Endothelial cell of umbilical vein (primary cell): ENCODE measurements around the gene PCARE. TPM values are rescaled to one million over a fixed set of nuclear protein-coding genes. Genes with fewer than 3 reads are reported as not detected.

Experiments used
- BruUV-seq: library from RNA; stranded (reverse); fragments of 400-500 nt; replicated peaks from 2 replicates; lab custom pipeline; 2021; lab: Mats Ljungman, UMichigan
- CTCF ChIA-PET: fragments of 300-600, 350-600 bp; sonication (Branson Sonifier 250); formaldehyde crosslinking; loops from one replicate; lab custom pipeline; 2021; ENCODE audit warnings: antibody characterized with exemption, inconsistent platforms; lab: Charles Lee
- POLR2A ChIA-PET: fragments of 300-600, 350-600 bp; sonication (Branson Sonifier 250); formaldehyde crosslinking; loops from one replicate; lab custom pipeline; 2021; ENCODE audit warnings: antibody characterized with exemption, inconsistent platforms; lab: Charles Lee
- DNase-seq: peaks from one replicate; pipeline ENCODE4 v3.0.0-alpha.2; 2011; ENCODE audit warnings: low read depth, low spot score
- FAIRE-seq: peaks from 2 replicates; lab custom pipeline; 2011; peaks lifted over from hg19 to GRCh38; lab: Jason Lieb, UNC
- H2AFZ ChIP-seq: 2 replicates; pipeline ENCODE4 v1.6.0; 2012; ENCODE audit warnings: low read depth, low read length, control low read depth, inconsistent platforms
- H3K27ac ChIP-seq: 2 replicates; pipeline ENCODE4 v1.5.1; 2011; ENCODE audit warnings: low read depth, mild to moderate bottlenecking, control low read depth, low read length, moderate library complexity; ENCODE audit not compliant: insufficient read depth
- H3K27me3 ChIP-seq, 2 experiments: 2 replicates each; pipeline versions ENCODE4 v1.6.0 to v1.6.1; 2011; ENCODE audit warnings: low read length in 2 of 2, mixed read lengths in 1 of 2; ENCODE audit not compliant: control insufficient read depth in 2 of 2, insufficient read depth in 2 of 2
- H3K36me3 ChIP-seq, 2 experiments: 2 replicates in 1 of 2; 3 replicates in 1 of 2; pipeline ENCODE4 v1.5.1; 2011; ENCODE audit warnings: low read length in 2 of 2, mild to moderate bottlenecking in 1 of 2, moderate library complexity in 1 of 2; ENCODE audit not compliant: control insufficient read depth in 2 of 2, insufficient read depth in 2 of 2; ENCODE audit errors: extremely low read depth in 1 of 2
- H3K4me1 ChIP-seq: 3 replicates; pipeline ENCODE4 v1.5.1; 2011; ENCODE audit warnings: mild to moderate bottlenecking, low read length; ENCODE audit not compliant: control insufficient read depth, insufficient read depth; ENCODE audit errors: extremely low read depth
- H3K4me2 ChIP-seq: 2 replicates; pipeline ENCODE4 v1.6.1; 2011; ENCODE audit warnings: low read length, control low read depth, mixed read lengths; ENCODE audit not compliant: insufficient read depth
- H3K4me3 ChIP-seq, 3 experiments: fragments of 200-600 bp in 1 of 3; sonication (generic), shearing (Covaris generic) in 1 of 3; replicated peaks in 1 of 3; 2 replicates each; pipeline ENCODE4 v1.5.1; 2011 to 2016; ENCODE audit warnings: control low read depth in 3 of 3, low read length in 3 of 3, mild to moderate bottlenecking in 2 of 3, inconsistent platforms in 1 of 3, low read depth in 1 of 3, moderate library complexity in 1 of 3; ENCODE audit not compliant: insufficient read depth in 1 of 3
- H3K79me2 ChIP-seq: 2 replicates; pipeline ENCODE4 v1.6.0; 2012; ENCODE audit warnings: low read length, inconsistent platforms; ENCODE audit not compliant: control insufficient read depth, insufficient read depth
- H3K9ac ChIP-seq: replicated peaks from 2 replicates; pipeline ENCODE3; 2011; ENCODE audit warnings: low read length, control low read depth; ENCODE audit not compliant: insufficient read depth; ENCODE audit errors: extremely low read depth
- H3K9me1 ChIP-seq: replicated peaks from 3 replicates; pipeline ENCODE4 v1.6.0; 2011; ENCODE audit warnings: mild to moderate bottlenecking, low read length; ENCODE audit not compliant: control insufficient read depth, insufficient read depth; ENCODE audit errors: extremely low read depth
- H3K9me3 ChIP-seq: replicated peaks from 2 replicates; pipeline ENCODE4 v1.5.1; 2012; ENCODE audit warnings: low read length, inconsistent platforms; ENCODE audit not compliant: control insufficient read depth, insufficient read depth
- H4K20me1 ChIP-seq: replicated peaks from 2 replicates; pipeline ENCODE3; 2011; ENCODE audit warnings: mild to moderate bottlenecking, low read length; ENCODE audit not compliant: control insufficient read depth, insufficient read depth; ENCODE audit errors: extremely low read depth
- EZH2 ChIP-seq: IDR thresholded peaks from 2 replicates; pipeline ENCODE4 v1.6.1; 2012; ENCODE audit warnings: borderline replicate concordance, low read depth, mild to moderate bottlenecking, moderate library complexity, low read length, inconsistent platforms; ENCODE audit not compliant: severe bottlenecking
- FOS ChIP-seq: IDR thresholded peaks from 2 replicates; pipeline ENCODE4 v1.6.1; 2011; ENCODE audit warnings: mild to moderate bottlenecking, low read length, moderate library complexity, borderline replicate concordance; ENCODE audit not compliant: insufficient read depth
- GATA2 ChIP-seq: IDR thresholded peaks from 2 replicates; pipeline ENCODE4 v1.7.0; 2011; ENCODE audit warnings: low read depth, mild to moderate bottlenecking, moderate library complexity, mixed read lengths, low read length; ENCODE audit not compliant: insufficient read length, insufficient read depth
- JUN ChIP-seq: IDR thresholded peaks from 2 replicates; pipeline ENCODE4 v1.6.1; 2011; ENCODE audit warnings: borderline replicate concordance, low read depth; ENCODE audit not compliant: insufficient read length, insufficient read depth
- MYC ChIP-seq: IDR thresholded peaks from one replicate; pipeline ENCODE4 v1.6.1; 2011; ENCODE audit warnings: mild to moderate bottlenecking, low read depth, low read length
- POLR2A ChIP-seq: IDR thresholded peaks from 2 replicates; pipeline ENCODE4 v1.6.1; 2012; ENCODE audit warnings: low read depth, mild to moderate bottlenecking, control low read depth, low read length
- POLR2AphosphoS5 ChIP-seq: IDR thresholded peaks from 2 replicates; pipeline ENCODE4 v1.6.1; 2012; ENCODE audit warnings: low read depth, mild to moderate bottlenecking, control low read depth, low read length, moderate library complexity; ENCODE audit not compliant: insufficient read depth
- dilution Hi-C: fragments of 300-500 bp; cut with MboI; formaldehyde crosslinking; loops from one replicate; pipeline ENCODE4 v1.15.0; 2019; ENCODE audit warnings: low sequenced_read_pairs; ENCODE audit not compliant: extremely low pct_ligation_motif_present
- intact Hi-C: fragments of 100-400 bp; cut with micrococcal nuclease; formaldehyde crosslinking; loops from one replicate; pipeline ENCODE4 v1.10.0; 2022
- polyA plus RNA-seq, 4 experiments: library from polyadenylated mRNA; depleted of rRNA in 3 of 4; stranded (reverse) in 3 of 4; unstranded in 1 of 4; fragments of >200 nt; gene quantifications; 2 replicates each; pipeline versions ENCODE4 v1.2.1 to v1.2.3, GENCODE V29; 2011 to 2012; ENCODE audit warnings: missing spikeins in 1 of 4
- total RNA-seq: library from RNA; stranded (reverse); gene quantifications from 2 replicates; pipeline ENCODE4 v1.2.3, GENCODE V29; 2021
- TF ChIP-seq, protein P1 (sequence below): IDR thresholded peaks from 2 replicates; pipeline ENCODE4 v1.6.1; 2011; ENCODE audit not compliant: insufficient read depth, insufficient read length
- TF ChIP-seq, protein P2 (sequence below), 2 donors: IDR thresholded peaks; 1 replicate in 1 of 2; 2 replicates in 1 of 2; pipeline ENCODE4 v1.5.1; 2011; ENCODE audit warnings: low read length in 2 of 2, mild to moderate bottlenecking in 2 of 2, moderate library complexity in 2 of 2, control low read depth in 1 of 2, inconsistent platforms in 1 of 2, low read depth in 1 of 2; ENCODE audit not compliant: insufficient read depth in 1 of 2; ENCODE audit errors: extremely low read depth in 1 of 2

Gene PCARE
- total and polyA plus RNA-seq, 2 donors (not counting 3 experiments of a cell fraction or from before 2014, with no cell fraction given): not detected

DNA sequence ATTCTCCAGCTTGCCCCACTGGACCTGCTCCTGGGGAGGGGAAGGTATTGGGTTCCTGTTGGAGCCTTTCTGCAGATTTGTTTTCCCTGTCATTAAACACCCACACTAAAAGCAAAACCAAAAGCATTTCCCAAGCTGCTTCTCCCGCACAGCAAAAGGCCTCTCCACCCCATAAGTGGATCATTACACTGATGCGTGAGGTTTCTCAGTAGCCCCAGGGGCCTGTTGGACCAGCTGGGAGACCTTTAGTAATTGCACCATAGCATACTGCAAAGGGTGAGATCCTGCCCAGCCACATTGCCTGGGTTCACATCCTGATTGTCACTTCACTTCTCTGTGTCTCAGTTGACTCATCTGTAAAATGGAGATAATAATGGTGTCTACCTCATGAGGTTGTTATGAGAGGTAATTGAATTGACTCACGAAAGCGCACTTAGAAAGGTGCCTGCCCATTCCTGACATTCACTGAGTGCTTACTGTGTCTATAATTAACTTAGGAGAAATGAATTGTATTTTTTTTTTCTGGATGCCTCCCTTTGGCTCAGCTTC, 49.4 kb downstream of the PCARE start:
- Histone ChIP-seq H3K9me1 (no peaks in the 10 kb centered on the region), H3K27ac (no peak overlapping the region), H3K79me2 (no peaks in the 10 kb centered on the region), H2AFZ (no peak overlapping the region), H3K9me3 (no peaks in the 10 kb centered on the region), H3K9ac (no peak overlapping the region), H3K4me3 (no peak overlapping the region), H3K4me1 (no peaks in the 10 kb centered on the region), H3K4me2 (no peak overlapping the region), H4K20me1 (no peaks in the 10 kb centered on the region), H3K27me3 (no peaks in the 10 kb centered on the region), H3K36me3 (no peaks in the 10 kb centered on the region)
- intact Hi-C loops (no loop called here), dilution Hi-C loops (no loop called here)
- no peak for TF ChIP-seq MYC
- TF ChIP-seq, protein P1, sequence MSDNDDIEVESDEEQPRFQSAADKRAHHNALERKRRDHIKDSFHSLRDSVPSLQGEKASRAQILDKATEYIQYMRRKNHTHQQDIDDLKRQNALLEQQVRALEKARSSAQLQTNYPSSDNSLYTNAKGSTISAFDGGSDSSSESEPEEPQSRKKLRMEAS: no peak
- no peak for TF ChIP-seq FOS
- FAIRE-seq (no peak), DNase-seq (no peak)
- CTCF ChIA-PET: interaction anchor here (1.0 to 1.6 kb wide), 2 partner anchors 10 to 47 kb away, joined by 3 to 4 read pairs; no protein-coding TSS in a partner anchor
- BruUV-seq: no TSS peak
- POLR2A ChIA-PET: no interaction called here

DNA sequence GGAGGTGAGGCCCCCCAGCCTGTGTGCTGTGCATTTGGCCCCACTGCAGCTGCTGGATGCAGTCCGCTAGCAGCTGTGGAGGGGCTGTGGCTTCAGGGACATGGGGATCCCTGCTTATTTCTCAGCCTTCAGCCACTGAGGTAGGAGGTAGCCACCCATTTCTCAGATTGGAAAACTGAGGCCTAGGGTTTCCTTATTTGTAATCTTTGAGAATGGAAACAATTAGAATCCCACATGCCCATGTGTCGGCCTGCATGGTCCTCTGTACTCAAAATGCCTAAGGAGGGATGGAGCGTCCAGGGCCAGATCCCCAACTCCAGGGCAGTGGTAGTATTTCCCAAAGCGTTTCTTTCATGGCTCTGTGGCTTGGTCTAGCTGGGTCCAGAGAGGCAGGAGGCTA, 51.1 kb downstream of the PCARE start:
- H3K4me1 ChIP-seq: no peaks in the 10 kb centered on the region
- dilution Hi-C loops (no loop called here), intact Hi-C loops (no loop called here)
- no peak overlapping the region for H3K4me2 ChIP-seq
- DNase-seq (no peak), FAIRE-seq (no peak)
- H3K27me3 ChIP-seq: peaks cover 0 to 1% of the 10 kb centered on the region in 2 experiments
- no peak overlapping the region for H3K4me3 ChIP-seq
- CTCF ChIA-PET: no interaction called here
- no peaks in the 10 kb centered on the region for H3K36me3 ChIP-seq
- H4K20me1 ChIP-seq: no peaks in the 10 kb centered on the region
- no peak overlapping the region for H3K9ac ChIP-seq
- no peak for TF ChIP-seq GATA2
- TF ChIP-seq, protein P1: no peak
- TF ChIP-seq, protein P2, sequence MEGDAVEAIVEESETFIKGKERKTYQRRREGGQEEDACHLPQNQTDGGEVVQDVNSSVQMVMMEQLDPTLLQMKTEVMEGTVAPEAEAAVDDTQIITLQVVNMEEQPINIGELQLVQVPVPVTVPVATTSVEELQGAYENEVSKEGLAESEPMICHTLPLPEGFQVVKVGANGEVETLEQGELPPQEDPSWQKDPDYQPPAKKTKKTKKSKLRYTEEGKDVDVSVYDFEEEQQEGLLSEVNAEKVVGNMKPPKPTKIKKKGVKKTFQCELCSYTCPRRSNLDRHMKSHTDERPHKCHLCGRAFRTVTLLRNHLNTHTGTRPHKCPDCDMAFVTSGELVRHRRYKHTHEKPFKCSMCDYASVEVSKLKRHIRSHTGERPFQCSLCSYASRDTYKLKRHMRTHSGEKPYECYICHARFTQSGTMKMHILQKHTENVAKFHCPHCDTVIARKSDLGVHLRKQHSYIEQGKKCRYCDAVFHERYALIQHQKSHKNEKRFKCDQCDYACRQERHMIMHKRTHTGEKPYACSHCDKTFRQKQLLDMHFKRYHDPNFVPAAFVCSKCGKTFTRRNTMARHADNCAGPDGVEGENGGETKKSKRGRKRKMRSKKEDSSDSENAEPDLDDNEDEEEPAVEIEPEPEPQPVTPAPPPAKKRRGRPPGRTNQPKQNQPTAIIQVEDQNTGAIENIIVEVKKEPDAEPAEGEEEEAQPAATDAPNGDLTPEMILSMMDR (IDR thresholded peaks at IDR 0.05; ENCODE audit: extremely low read depth in 1 of 2, insufficient read depth in 1 of 2, low read depth in 1 of 2, low read length in 2 of 2): no peak
- no peak for TF ChIP-seq JUN
- TF ChIP-seq POLR2A: no peak
- no peak for TF ChIP-seq POLR2AphosphoS5
- TF ChIP-seq FOS: no peak
- no peak for TF ChIP-seq MYC
- no peak for TF ChIP-seq EZH2
- no peaks in the 10 kb centered on the region for H3K9me1 ChIP-seq
- no peak overlapping the region for H2AFZ ChIP-seq
- H3K27ac ChIP-seq: no peak overlapping the region
- H3K79me2 ChIP-seq: no peaks in the 10 kb centered on the region
- H3K9me3 ChIP-seq: no peaks in the 10 kb centered on the region
- POLR2A ChIA-PET: no interaction called here
- no TSS peak for BruUV-seq
